Stomach (tissue), 9 donors: Measurements from ENCODE around the gene IFNK. TPM values are rescaled to one million over a fixed set of nuclear protein-coding genes. Genes with fewer than 3 reads are reported as not detected.

Experiments used
- DNase-seq, 2 donors: peaks; one replicate each; pipeline versions ENCODE4 v3.0.0 to v3.0.0-alpha.2; 2013 to 2019
- H3K27ac ChIP-seq, 5 donors: fragments of 200-600 bp in 4 of 5; sonication (generic) in 4 of 5; one replicate each; pipeline ENCODE4 v1.5.1; 2013 to 2019; ENCODE audit warnings: mild to moderate bottlenecking in 1 of 5, moderate library complexity in 1 of 5
- H3K27me3 ChIP-seq, 3 donors: fragments of 200-600 bp; sonication (generic); one replicate each; pipeline ENCODE4 v1.5.1; 2017 to 2019; ENCODE audit warnings: mixed run types in 1 of 3
- H3K36me3 ChIP-seq, 4 donors: fragments of 200-600 bp; sonication (generic); 1 replicate in 3 of 4; 2 replicates in 1 of 4; pipeline ENCODE4 v1.5.1; 2016 to 2019
- H3K4me1 ChIP-seq, 4 donors: fragments of 200-600 bp; sonication (generic); one replicate each; pipeline ENCODE4 v1.5.1; 2016 to 2019
- H3K4me3 ChIP-seq, 4 donors: fragments of 200-600 bp; sonication (generic) in 3 of 4; one replicate each; pipeline ENCODE4 v1.5.1; 2016 to 2019; ENCODE audit warnings: mild to moderate bottlenecking in 1 of 4
- H3K9me3 ChIP-seq, 4 donors: fragments of 200-600 bp; sonication (generic); one replicate each; pipeline ENCODE4 v1.5.1; 2016 to 2019
- EP300 ChIP-seq: sonication (generic); formaldehyde crosslinking; IDR thresholded peaks from one replicate; pipeline ENCODE4 v1.6.1; 2017; ENCODE audit warnings: antibody characterized with exemption
- POLR2A ChIP-seq, 4 donors: fragments of 450-650 bp; IDR thresholded peaks; one replicate each; pipeline ENCODE4 v1.6.1; 2016; ENCODE audit warnings: antibody characterized with exemption in 4 of 4, control low read depth in 2 of 4, mild to moderate bottlenecking in 1 of 4, moderate library complexity in 1 of 4
- POLR2AphosphoS5 ChIP-seq, 3 donors: sonication (generic); formaldehyde crosslinking; IDR thresholded peaks; one replicate each; pipeline ENCODE4 v1.6.1; 2016; ENCODE audit warnings: antibody characterized with exemption in 3 of 3
- WGBS, 5 donors: extraction: QIAGEN DNeasy Blood & Tissue Kit in 3 of 5; methylation state at CpG; one replicate each; pipeline versions ENCODE4 v1.1.5 to v1.1.7; 2013 to 2018; 5-methylcytosine and 5-hydroxymethylcytosine counted together
- intact Hi-C: fragments of 100-400 bp; cut with DNase I; formaldehyde crosslinking; loops from one replicate; pipeline ENCODE4 v1.15.1; 2023; ENCODE audit warnings: low total_unique reads
- polyA plus RNA-seq, 3 donors: library from polyadenylated mRNA; stranded (reverse); fragments of 200-250 nt; gene quantifications; one replicate each; pipeline ENCODE4 v1.2.3, GENCODE V29; 2013
- total RNA-seq, 5 donors: library from RNA; depleted of rRNA; stranded (reverse); fragments of >200 nt; gene quantifications; one replicate each; pipeline versions ENCODE4 v1.1.0 to v1.2.3, GENCODE V29; 2014 to 2016
- TF ChIP-seq, protein P1 (sequence below), 7 experiments: fragments of 450-650 bp in 4 of 7; fragments of 200-600 bp in 3 of 7; sonication (generic) in 3 of 7; IDR thresholded peaks; one replicate each; pipeline ENCODE4 v1.5.1; 2016 to 2019; ENCODE audit warnings: antibody characterized with exemption in 7 of 7, control low read depth in 2 of 7, mild to moderate bottlenecking in 1 of 7
- donor health status: healthy with polysubstance abuse.
- donor health status: Bipolar disorder and iron deficiency.
- donor health status: healthy.

The IFNK gene
- total and polyA plus RNA-seq, 8 donors, result not detected

DNA sequence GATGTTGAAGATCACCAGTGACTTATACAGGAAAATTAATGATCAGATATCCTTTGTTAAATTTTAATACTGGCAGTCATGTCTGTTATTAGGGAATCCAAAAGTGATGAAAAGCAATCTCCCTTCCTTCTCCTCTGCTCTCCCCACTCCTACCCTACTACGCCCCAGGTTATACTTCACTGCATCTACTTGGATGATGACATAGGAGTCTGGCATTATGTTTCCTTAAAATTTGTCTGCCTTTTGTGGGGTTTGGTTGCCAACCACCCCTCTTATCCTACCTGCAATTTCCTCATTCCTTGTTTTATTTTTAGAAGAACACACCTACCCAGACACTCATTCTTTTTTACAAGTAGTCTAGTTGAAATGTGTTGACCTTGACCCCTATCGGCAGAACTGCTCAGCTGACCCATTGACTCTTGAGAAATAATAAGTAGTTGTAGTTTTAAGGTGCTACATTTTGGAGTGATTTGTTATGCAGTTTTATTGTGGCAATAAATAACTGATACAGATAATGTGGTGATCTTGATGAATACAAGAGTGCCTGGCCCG is 10.6 kb downstream of the IFNK start:
- DNase-seq, result no peak
- WGBS, 5 donors, result 81 to 88% (median 87%) methylated on average over 3 of the region's 3 CpGs
- TF ChIP-seq POLR2AphosphoS5 (IDR thresholded peaks at IDR 0.05), result no peak
- TF ChIP-seq EP300, result no peak
- TF ChIP-seq, protein P1, sequence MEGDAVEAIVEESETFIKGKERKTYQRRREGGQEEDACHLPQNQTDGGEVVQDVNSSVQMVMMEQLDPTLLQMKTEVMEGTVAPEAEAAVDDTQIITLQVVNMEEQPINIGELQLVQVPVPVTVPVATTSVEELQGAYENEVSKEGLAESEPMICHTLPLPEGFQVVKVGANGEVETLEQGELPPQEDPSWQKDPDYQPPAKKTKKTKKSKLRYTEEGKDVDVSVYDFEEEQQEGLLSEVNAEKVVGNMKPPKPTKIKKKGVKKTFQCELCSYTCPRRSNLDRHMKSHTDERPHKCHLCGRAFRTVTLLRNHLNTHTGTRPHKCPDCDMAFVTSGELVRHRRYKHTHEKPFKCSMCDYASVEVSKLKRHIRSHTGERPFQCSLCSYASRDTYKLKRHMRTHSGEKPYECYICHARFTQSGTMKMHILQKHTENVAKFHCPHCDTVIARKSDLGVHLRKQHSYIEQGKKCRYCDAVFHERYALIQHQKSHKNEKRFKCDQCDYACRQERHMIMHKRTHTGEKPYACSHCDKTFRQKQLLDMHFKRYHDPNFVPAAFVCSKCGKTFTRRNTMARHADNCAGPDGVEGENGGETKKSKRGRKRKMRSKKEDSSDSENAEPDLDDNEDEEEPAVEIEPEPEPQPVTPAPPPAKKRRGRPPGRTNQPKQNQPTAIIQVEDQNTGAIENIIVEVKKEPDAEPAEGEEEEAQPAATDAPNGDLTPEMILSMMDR (IDR thresholded peaks at IDR 0.05), result no peak
- TF ChIP-seq POLR2A (IDR thresholded peaks at IDR 0.05), result no peak
- peaks cover 7 to 54% (median 31%) of the 10 kb centered on the region in 4 donors for H3K4me1 ChIP-seq
- H3K27me3 ChIP-seq, result no peaks in the 10 kb centered on the region
- peak overlapping the region in 4 of 5 donors; percentile 20 to 74 (median 46) for H3K27ac ChIP-seq
- peaks cover 0 to 9% (median 4%) of the 10 kb centered on the region in 4 donors for H3K36me3 ChIP-seq
- intact Hi-C loops, result loop anchor here (5.0 kb wide), 1 partner anchor 207 kb away; no protein-coding TSS in a partner anchor
- H3K9me3 ChIP-seq, result no peaks in the 10 kb centered on the region
- H3K4me3 ChIP-seq, result no peak overlapping the region

DNA sequence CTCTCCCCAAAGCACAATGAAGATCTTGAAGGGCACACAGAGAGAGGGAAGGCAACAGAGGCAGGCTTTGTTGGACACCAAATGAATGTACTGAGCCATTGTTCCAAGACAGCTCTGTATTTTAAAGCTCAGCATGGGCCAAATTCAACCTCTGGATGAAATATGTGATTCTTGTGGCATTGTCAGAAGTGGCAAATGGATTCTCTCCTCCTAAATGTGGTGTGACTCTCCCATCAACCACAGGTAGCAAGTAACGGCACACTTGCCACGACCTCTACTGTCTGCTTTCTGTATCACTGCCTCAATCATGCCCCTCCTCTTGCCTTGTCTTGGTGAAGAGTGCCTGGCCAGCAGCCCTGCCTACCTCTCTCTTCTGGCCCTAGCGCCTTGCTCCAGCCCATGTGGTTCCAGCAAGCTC is 11.6 kb downstream of the IFNK start:
- Histone ChIP-seq H3K27ac (peak overlapping the region in 1 of 5 donors; percentile 87), H3K4me3 (no peak overlapping the region), H3K4me1 (peaks cover 12 to 55% (median 30%) of the 10 kb centered on the region in 4 donors), H3K27me3 (no peaks in the 10 kb centered on the region), H3K36me3 (peaks cover 0 to 9% (median 4%) of the 10 kb centered on the region in 4 donors), H3K9me3 (no peaks in the 10 kb centered on the region)
- intact Hi-C loops, result loop anchor here (5.0 kb wide), 1 partner anchor 208 kb away; no protein-coding TSS in a partner anchor
- 60 to 88% (median 73%) methylated on average over 3 of the region's 3 CpGs for WGBS, 5 donors
- DNase-seq, result peak in 1 of 2 donors; percentile 15
- no peak for TF ChIP-seq EP300
- TF ChIP-seq, protein P1 (IDR thresholded peaks at IDR 0.05), result no peak
- no peak for TF ChIP-seq POLR2A (IDR thresholded peaks at IDR 0.05)
- no peak for TF ChIP-seq POLR2AphosphoS5 (IDR thresholded peaks at IDR 0.05)

DNA sequence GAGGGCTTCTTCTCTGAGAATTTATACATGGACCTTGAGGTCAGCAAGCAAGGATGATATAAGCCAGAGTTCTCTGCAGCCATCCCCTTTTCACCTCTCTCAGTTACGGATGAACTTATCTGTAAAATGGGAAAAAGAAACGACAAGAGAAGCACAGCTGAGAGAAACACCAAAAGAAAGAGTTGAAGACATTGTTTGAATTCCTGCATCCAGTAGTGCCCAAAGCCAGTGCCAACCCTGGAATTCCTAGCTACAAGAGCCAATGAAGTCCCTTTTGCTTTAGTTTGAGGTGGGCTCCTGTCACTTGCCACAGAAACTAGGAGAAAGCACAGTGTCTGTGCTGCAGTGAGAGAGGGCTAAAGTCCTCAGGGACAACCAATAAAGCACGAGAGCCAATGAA is 12.1 kb downstream of the IFNK start:
- 73 to 92% (median 87%) methylated on average over 3 of the region's 3 CpGs for WGBS, 5 donors
- Histone ChIP-seq H3K27me3 (no peaks in the 10 kb centered on the region), H3K27ac (peak overlapping the region in 1 of 5 donors; percentile 87), H3K4me3 (no peak overlapping the region), H3K36me3 (peaks cover 0 to 9% (median 4%) of the 10 kb centered on the region in 4 donors), H3K4me1 (peaks cover 14 to 60% (median 30%) of the 10 kb centered on the region in 4 donors), H3K9me3 (no peaks in the 10 kb centered on the region)
- intact Hi-C loops, result loop anchor here (5.0 kb wide), 1 partner anchor 209 kb away; no protein-coding TSS in a partner anchor
- TF ChIP-seq, protein P1 (IDR thresholded peaks at IDR 0.05), result no peak
- no peak for DNase-seq

DNA sequence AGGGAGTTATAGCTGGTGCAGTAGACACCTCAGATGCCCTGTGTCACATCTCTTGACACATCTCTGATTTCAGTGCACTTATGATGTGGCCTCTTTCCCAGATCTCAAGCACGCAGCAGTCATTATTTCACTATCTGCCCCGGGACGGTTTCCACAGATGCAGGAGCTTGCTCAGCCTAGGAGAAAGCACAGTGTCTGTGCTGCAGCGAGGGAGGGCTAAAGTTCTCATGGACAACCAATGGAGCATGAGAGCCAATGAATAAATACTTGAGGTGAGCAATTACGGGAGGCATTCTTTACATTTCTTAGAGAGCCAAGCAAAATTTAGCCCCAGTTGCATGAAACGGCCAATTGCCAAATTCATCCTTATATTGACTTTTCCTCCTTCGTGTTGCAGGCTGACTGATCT is 12.9 kb downstream of the IFNK start:
- DNase-seq, result no peak

More for the DNA sequence above, 12.9 kb downstream of the IFNK start:
- Histone ChIP-seq H3K4me1 (peaks cover 14 to 64% (median 30%) of the 10 kb centered on the region in 4 donors), H3K9me3 (no peaks in the 10 kb centered on the region), H3K27ac (peak overlapping the region in 1 of 5 donors; percentile 87), H3K4me3 (no peak overlapping the region), H3K36me3 (peaks cover 0 to 9% (median 4%) of the 10 kb centered on the region in 4 donors), H3K27me3 (no peaks in the 10 kb centered on the region)
- TF ChIP-seq EP300 (no peak), POLR2AphosphoS5 (IDR thresholded peaks at IDR 0.05) (no peak), POLR2A (IDR thresholded peaks at IDR 0.05) (no peak)
- TF ChIP-seq, protein P1 (IDR thresholded peaks at IDR 0.05), result no peak
- intact Hi-C loops, result loop anchor here (5.0 kb wide), 1 partner anchor 210 kb away; no protein-coding TSS in a partner anchor
- 69 to 77% (median 73%) methylated on average over 7 of the region's 7 CpGs for WGBS, 5 donors
